HG02571 (cell line): ENCODE measurements around the gene DSC2.

ENCODE experiments used
- ATAC-seq: cut with Tn5 transposase; IDR thresholded peaks from one replicate; pipeline ENCODE4 v1.9.1; 2021; ENCODE audit warnings: mild to moderate bottlenecking, moderate library complexity; ENCODE audit not compliant: unreplicated experiment

The DSC2 gene

GRCh38 chr18:31099450-31100230 lies 2.6 kb downstream of the DSC2 start:
- no peak for ATAC-seq

GRCh38 chr18:31098878-31099277 lies 3.3 kb downstream of the DSC2 start:
- no peak for ATAC-seq

GRCh38 chr18:31097666-31098065 lies 4.6 kb downstream of the DSC2 start:
- no peak for ATAC-seq

- no peak for ATAC-seq
Observed at GRCh38 chr18:31093880-31094279, 8.3 kb downstream of the DSC2 start.

GRCh38 chr18:31093294-31093693 lies 8.9 kb downstream of the DSC2 start:
- no peak for ATAC-seq

- ATAC-seq, result no peak
Observed at GRCh38 chr18:31091350-31091749, 10.9 kb downstream of the DSC2 start.

- ATAC-seq, result no peak
Observed at GRCh38 chr18:31088532-31088931, 13.7 kb downstream of the DSC2 start.

GRCh38 chr18:31079973-31080372 lies 22.2 kb downstream of the DSC2 start:
- no peak for ATAC-seq

- no peak for ATAC-seq
Observed at GRCh38 chr18:31077878-31078277, 24.3 kb downstream of the DSC2 start.

- ATAC-seq, result no peak
Observed at GRCh38 chr18:31072175-31072574, 30.0 kb downstream of the DSC2 start.

GRCh38 chr18:31070206-31070605 lies 32.0 kb downstream of the DSC2 start:
- ATAC-seq, result no peak

- ATAC-seq, result no peak
Observed at GRCh38 chr18:31066266-31066665, 36.0 kb downstream of the DSC2 start.

- no peak for ATAC-seq
Observed at GRCh38 chr18:31065036-31065773, 37.0 kb downstream of the DSC2 start.

- peak; percentile 58 for ATAC-seq
Observed at GRCh38 chr18:31064130-31064529, 38.1 kb downstream of the DSC2 start.

GRCh38 chr18:31061945-31062344 lies 40.3 kb downstream of the DSC2 start:
- ATAC-seq, result no peak

- no peak for ATAC-seq
Observed at GRCh38 chr18:31058897-31059296, 43.3 kb downstream of the DSC2 start.

- ATAC-seq, result no peak
Observed at GRCh38 chr18:31057917-31058316, 44.3 kb downstream of the DSC2 start.

- no peak for ATAC-seq
Observed at GRCh38 chr18:31057051-31057450, 45.2 kb downstream of the DSC2 start.

GRCh38 chr18:31056296-31056695 lies 45.9 kb downstream of the DSC2 start:
- no peak for ATAC-seq

- no peak for ATAC-seq
Observed at GRCh38 chr18:31050635-31051034, 51.6 kb downstream of the DSC2 start.

- ATAC-seq, result no peak
Observed at GRCh38 chr18:31049189-31049588, 53.0 kb downstream of the DSC2 start.

- no peak for ATAC-seq
Observed at GRCh38 chr18:31048216-31048615, 54.0 kb downstream of the DSC2 start.
